Gastrocnemius medialis (tissue), 4 donors: ENCODE measurements around the gene OSM.

Experiments used
- POLR2A ChIP-seq, 2 donors: fragments of 450-650 bp; IDR thresholded peaks; one replicate each; pipeline ENCODE4 v1.6.1; 2017; ENCODE audit warnings: antibody characterized with exemption in 2 of 2, mild to moderate bottlenecking in 2 of 2, moderate library complexity in 2 of 2
- TF ChIP-seq, protein P1 (sequence below), 5 experiments: fragments of 450-650 bp in 3 of 5; fragments of 200-600 bp in 2 of 5; sonication (generic) in 2 of 5; IDR thresholded peaks in 4 of 5; conservative IDR thresholded peaks in 1 of 5; 1 replicate in 4 of 5; 2 replicates in 1 of 5; pipeline ENCODE4 v1.5.1; 2016 to 2019; ENCODE audit warnings: antibody characterized with exemption in 5 of 5, mild to moderate bottlenecking in 3 of 5, moderate library complexity in 3 of 5

DNA sequence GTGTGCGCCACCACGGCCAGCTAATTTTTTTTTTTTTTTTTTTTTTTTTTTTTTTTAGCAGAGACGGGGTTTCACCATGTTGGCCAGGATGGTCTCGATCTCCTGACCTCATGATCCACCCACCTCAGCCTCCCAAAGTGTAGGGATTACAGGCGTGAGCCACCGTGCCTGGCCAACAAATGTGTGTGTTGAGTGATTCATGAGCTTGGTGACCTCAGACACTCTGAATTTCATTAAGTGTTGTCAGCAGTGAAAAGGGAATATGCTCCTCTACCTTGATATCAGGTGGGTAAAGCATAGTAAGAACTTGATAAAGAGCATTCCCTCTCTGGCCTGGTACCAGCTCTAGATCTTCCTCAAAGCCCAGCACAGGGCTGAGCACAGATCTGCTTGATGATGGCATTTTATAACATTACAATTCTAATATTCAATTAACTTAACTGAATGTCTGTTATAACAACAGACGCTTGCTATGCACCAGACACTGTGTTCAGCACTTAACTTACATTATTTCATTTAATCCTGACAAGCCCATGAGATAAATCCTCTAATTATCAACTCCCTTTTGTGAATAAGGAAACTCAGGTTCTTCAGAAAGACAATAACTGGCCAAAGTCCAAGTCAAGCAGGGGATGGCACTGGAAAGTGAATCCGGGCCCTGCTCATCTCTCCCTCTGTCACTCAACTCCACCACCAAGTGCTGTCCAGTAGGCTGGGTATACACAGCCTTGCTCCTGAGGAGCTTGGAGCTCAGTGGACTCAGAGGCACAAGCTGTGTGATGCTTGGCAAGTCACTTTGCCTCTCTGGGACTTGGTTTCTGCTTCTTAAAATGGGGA is 47.1 kb upstream of the OSM start:
- TF ChIP-seq POLR2A (IDR thresholded peaks at IDR 0.05): no peak
- TF ChIP-seq, protein P1, sequence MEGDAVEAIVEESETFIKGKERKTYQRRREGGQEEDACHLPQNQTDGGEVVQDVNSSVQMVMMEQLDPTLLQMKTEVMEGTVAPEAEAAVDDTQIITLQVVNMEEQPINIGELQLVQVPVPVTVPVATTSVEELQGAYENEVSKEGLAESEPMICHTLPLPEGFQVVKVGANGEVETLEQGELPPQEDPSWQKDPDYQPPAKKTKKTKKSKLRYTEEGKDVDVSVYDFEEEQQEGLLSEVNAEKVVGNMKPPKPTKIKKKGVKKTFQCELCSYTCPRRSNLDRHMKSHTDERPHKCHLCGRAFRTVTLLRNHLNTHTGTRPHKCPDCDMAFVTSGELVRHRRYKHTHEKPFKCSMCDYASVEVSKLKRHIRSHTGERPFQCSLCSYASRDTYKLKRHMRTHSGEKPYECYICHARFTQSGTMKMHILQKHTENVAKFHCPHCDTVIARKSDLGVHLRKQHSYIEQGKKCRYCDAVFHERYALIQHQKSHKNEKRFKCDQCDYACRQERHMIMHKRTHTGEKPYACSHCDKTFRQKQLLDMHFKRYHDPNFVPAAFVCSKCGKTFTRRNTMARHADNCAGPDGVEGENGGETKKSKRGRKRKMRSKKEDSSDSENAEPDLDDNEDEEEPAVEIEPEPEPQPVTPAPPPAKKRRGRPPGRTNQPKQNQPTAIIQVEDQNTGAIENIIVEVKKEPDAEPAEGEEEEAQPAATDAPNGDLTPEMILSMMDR (IDR thresholded peaks at IDR 0.05 in 4 of 5, conservative IDR thresholded peaks at IDR 0.05 in 1 of 5): no peak
